Neural progenitor cell (in vitro differentiated cells): ENCODE measurements around the gene SIVA1. TPM values are rescaled to one million over a fixed set of nuclear protein-coding genes. Genes with fewer than 3 reads are reported as not detected.

ENCODE experiments used
- DNase-seq: peaks from one replicate; pipeline ENCODE4 v3.0.0-alpha.2; 2016; ENCODE audit warnings: low spot score
- H2AFZ ChIP-seq: fragments of 200-600 bp; sonication (generic); replicated peaks from 2 replicates; pipeline ENCODE4 v1.6.1; 2016; ENCODE audit warnings: antibody characterized with exemption
- H3F3A ChIP-seq: fragments of 200-600 bp; sonication (generic); 2 replicates; pipeline ENCODE4 v1.6.1; 2016; ENCODE audit warnings: antibody characterized with exemption, low read depth
- H3K27ac ChIP-seq: fragments of 200-600 bp; sonication (generic); 2 replicates; pipeline ENCODE4 v1.5.1; 2016; ENCODE audit warnings: mild to moderate bottlenecking
- H3K27me3 ChIP-seq: fragments of 200-600 bp; sonication (generic); 2 replicates; pipeline ENCODE4 v1.6.1; 2016; ENCODE audit warnings: mild to moderate bottlenecking, moderate library complexity
- H3K36me3 ChIP-seq: fragments of 200-600 bp; sonication (generic); 2 replicates; pipeline ENCODE4 v1.5.1; 2016
- H3K4me1 ChIP-seq: fragments of 200-600 bp; sonication (generic); 2 replicates; pipeline ENCODE4 v1.6.1; 2016; ENCODE audit warnings: mixed run types
- H3K4me2 ChIP-seq: fragments of 200-600 bp; sonication (generic); 2 replicates; pipeline ENCODE4 v1.6.1; 2016
- H3K4me3 ChIP-seq: fragments of 200-600 bp; sonication (generic); 2 replicates; pipeline ENCODE4 v1.5.1; 2016
- H3K79me2 ChIP-seq: fragments of 200-600 bp; sonication (generic); 2 replicates; pipeline ENCODE4 v1.6.1; 2016; ENCODE audit warnings: low read depth
- H3K9ac ChIP-seq: fragments of 200-600 bp; sonication (generic); 2 replicates; pipeline ENCODE4 v1.6.1; 2016
- H3K9me3 ChIP-seq: fragments of 200-600 bp; sonication (generic); 2 replicates; pipeline ENCODE4 v1.5.1; 2016; ENCODE audit warnings: low read depth
- H4K20me1 ChIP-seq: fragments of 200-600 bp; sonication (generic); 2 replicates; pipeline ENCODE4 v1.6.1; 2016; ENCODE audit warnings: low read depth
- H3K27ac Mint-ChIP-seq: 3 replicates; pipeline ENCODE4 v1.8.0; 2021; ENCODE audit warnings: mixed read lengths
- H3K27me3 Mint-ChIP-seq: 2 replicates; pipeline ENCODE4 v1.8.0; 2022; ENCODE audit warnings: low read depth, mild to moderate bottlenecking, inconsistent platforms, moderate library complexity, mixed read lengths; ENCODE audit not compliant: insufficient read depth
- H3K36me3 Mint-ChIP-seq: 3 replicates; pipeline ENCODE4 v1.8.0; 2021; ENCODE audit warnings: mixed read lengths
- H3K4me1 Mint-ChIP-seq: 3 replicates; pipeline ENCODE4 v1.8.0; 2021; ENCODE audit warnings: mixed read lengths
- H3K4me3 Mint-ChIP-seq: 3 replicates; pipeline ENCODE4 v1.8.0; 2021; ENCODE audit warnings: mild to moderate bottlenecking, moderate library complexity, mixed read lengths
- H3K9me3 Mint-ChIP-seq: 3 replicates; pipeline ENCODE4 v1.8.0; 2020; ENCODE audit warnings: mixed read lengths
- CTCF ChIP-seq: fragments of 200-600 bp; sonication (generic); IDR thresholded peaks from 2 replicates; pipeline ENCODE4 v1.5.1; 2017; ENCODE audit warnings: antibody characterized with exemption, mild to moderate bottlenecking
- EZH2 ChIP-seq: fragments of 200-600 bp; sonication (generic); IDR thresholded peaks from 2 replicates; pipeline ENCODE4 v1.6.1; 2017; ENCODE audit warnings: antibody characterized with exemption, mild to moderate bottlenecking, moderate library complexity
- EZH2phosphoT487 ChIP-seq: fragments of 200-600 bp; sonication (generic); IDR thresholded peaks from 2 replicates; pipeline ENCODE4 v1.6.1; 2017; ENCODE audit warnings: antibody characterized with exemption
- total RNA-seq: library from RNA; depleted of rRNA; stranded (reverse); fragments of >200 nt; gene quantifications from 2 replicates; pipeline ENCODE4 v1.2.3, GENCODE V29; 2015; ENCODE audit warnings: low replicate concordance

The SIVA1 gene
- total RNA-seq, 1 donor from 2014 or later = 139 TPM

GRCh38 chr14:104758981-104759969, 6.3 kb downstream of the SIVA1 start:
- Histone ChIP-seq H3K9me3 (no peaks in the 10 kb centered on the region), H3K4me2 (no peak overlapping the region), H2AFZ (no peak overlapping the region), H3K27ac (no peak overlapping the region), H3K79me2 (peaks cover 28% of the 10 kb centered on the region), H3K9ac (no peak overlapping the region), H3K27me3 (no peaks in the 10 kb centered on the region), H3K4me1 (peaks cover 2% of the 10 kb centered on the region), H3F3A (no peaks in the 10 kb centered on the region), H4K20me1 (peaks cover 63% of the 10 kb centered on the region), H3K36me3 (peaks cover 3% of the 10 kb centered on the region), H3K4me3 (no peak overlapping the region)
- no peak overlapping the region for H3K4me3 Mint-ChIP-seq
- H3K27me3 Mint-ChIP-seq = peaks cover 2% of the 10 kb centered on the region
- DNase-seq = no peak
- no peaks in the 10 kb centered on the region for H3K9me3 Mint-ChIP-seq
- TF ChIP-seq EZH2phosphoT487 = no peak
- no peak for TF ChIP-seq CTCF
- no peak for TF ChIP-seq EZH2
- no peak overlapping the region for H3K27ac Mint-ChIP-seq
- peaks cover 13% of the 10 kb centered on the region for H3K4me1 Mint-ChIP-seq
- peaks cover 27% of the 10 kb centered on the region for H3K36me3 Mint-ChIP-seq

- no peak overlapping the region for H3K27ac Mint-ChIP-seq
- Histone ChIP-seq H3K27me3 (no peaks in the 10 kb centered on the region), H3K79me2 (no peaks in the 10 kb centered on the region), H4K20me1 (peaks cover 21% of the 10 kb centered on the region), H3K4me3 (no peak overlapping the region), H3K27ac (no peak overlapping the region), H3K4me2 (no peak overlapping the region), H3K36me3 (peaks cover 3% of the 10 kb centered on the region), H2AFZ (no peak overlapping the region), H3K9me3 (no peaks in the 10 kb centered on the region), H3K4me1 (peaks cover 4% of the 10 kb centered on the region), H3K9ac (no peak overlapping the region), H3F3A (peaks cover 7% of the 10 kb centered on the region)
- peaks cover 2% of the 10 kb centered on the region for H3K27me3 Mint-ChIP-seq
- no peak overlapping the region for H3K4me3 Mint-ChIP-seq
- TF ChIP-seq EZH2 = no peak
- peaks cover 2% of the 10 kb centered on the region for H3K9me3 Mint-ChIP-seq
- H3K4me1 Mint-ChIP-seq = peaks cover 20% of the 10 kb centered on the region
- DNase-seq = no peak
- peaks cover 25% of the 10 kb centered on the region for H3K36me3 Mint-ChIP-seq
These were observed 12.6 kb downstream of the SIVA1 start for GRCh38 chr14:104765517-104765916.

GRCh38 chr14:104766256-104766862, 13.4 kb downstream of the SIVA1 start:
- Histone ChIP-seq H3K4me3 (no peak overlapping the region), H3K9me3 (no peaks in the 10 kb centered on the region), H3K4me1 (peaks cover 4% of the 10 kb centered on the region), H3K9ac (no peak overlapping the region), H2AFZ (no peak overlapping the region), H3K4me2 (no peak overlapping the region), H3K36me3 (peaks cover 3% of the 10 kb centered on the region), H3K27ac (no peak overlapping the region), H3F3A (peaks cover 7% of the 10 kb centered on the region), H3K79me2 (no peaks in the 10 kb centered on the region), H4K20me1 (peaks cover 15% of the 10 kb centered on the region), H3K27me3 (no peaks in the 10 kb centered on the region)
- Mint-ChIP-seq H3K9me3 (peaks cover 2% of the 10 kb centered on the region), H3K36me3 (peaks cover 27% of the 10 kb centered on the region), H3K4me1 (peaks cover 20% of the 10 kb centered on the region), H3K4me3 (no peak overlapping the region), H3K27me3 (peaks cover 2% of the 10 kb centered on the region), H3K27ac (no peak overlapping the region)
- no peak for DNase-seq
- TF ChIP-seq EZH2phosphoT487 (no peak), EZH2 (no peak), CTCF (no peak)
